HEK293T (cell line): ENCODE data around the gene SLC25A11.
A peak's percentile ranks its signal among the peaks of the same experiment; 100 is the strongest.

Experiments
- CTCF ChIA-PET: fragments of 350-600 bp; formaldehyde crosslinking; extraction: SDS; loops from one replicate; lab custom pipeline; 2021; ENCODE audit warnings: antibody characterized with exemption, inconsistent platforms; lab: Yijun Ruan, JAX
- POLR2A ChIA-PET: fragments of 350-600 bp; formaldehyde crosslinking; extraction: SDS; loops from one replicate; lab custom pipeline; 2020; ENCODE audit warnings: antibody characterized with exemption, inconsistent platforms; lab: Yijun Ruan, JAX
- DNase-seq: peaks from one replicate; pipeline ENCODE4 v3.0.0; 2012; ENCODE audit warnings: mixed read lengths; ENCODE audit errors: extremely low spot score
- ARNT ChIP-seq: fragments of 450-650 bp; IDR thresholded peaks from 2 replicates; pipeline ENCODE4 v1.6.1; 2017; ENCODE audit warnings: mild to moderate bottlenecking
- BHLHE40 ChIP-seq: fragments of 450-650 bp; IDR thresholded peaks from 2 replicates; pipeline ENCODE4 v1.6.1; 2016; ENCODE audit warnings: mild to moderate bottlenecking, moderate library complexity, borderline replicate concordance
- CTBP1 ChIP-seq: fragments of 450-650 bp; IDR thresholded peaks from 2 replicates; pipeline ENCODE4 v1.6.1; 2016; ENCODE audit warnings: borderline replicate concordance
- ELF4 ChIP-seq: fragments of 450-650 bp; IDR thresholded peaks from 2 replicates; pipeline ENCODE4 v1.6.1; 2017; ENCODE audit warnings: antibody characterized with exemption
- FOXA1 ChIP-seq: fragments of 450-650 bp; IDR thresholded peaks from 2 replicates; pipeline ENCODE4 v1.6.1; 2016; ENCODE audit warnings: mild to moderate bottlenecking
- FOXK2 ChIP-seq: fragments of 450-650 bp; IDR thresholded peaks from 2 replicates; pipeline ENCODE4 v1.6.1; 2016; ENCODE audit warnings: mild to moderate bottlenecking
- FOXM1 ChIP-seq: fragments of 450-650 bp; IDR thresholded peaks from 2 replicates; pipeline ENCODE4 v1.6.1; 2017; ENCODE audit warnings: mild to moderate bottlenecking, borderline replicate concordance
- HDGF ChIP-seq: fragments of 450-650 bp; IDR thresholded peaks from 2 replicates; pipeline ENCODE4 v1.6.1; 2017; ENCODE audit warnings: antibody characterized with exemption, borderline replicate concordance
- L3MBTL2 ChIP-seq: fragments of 450-650 bp; conservative IDR thresholded peaks from 2 replicates; pipeline ENCODE4 v1.6.1; 2016; ENCODE audit warnings: mild to moderate bottlenecking
- LEF1 ChIP-seq: fragments of 450-650 bp; IDR thresholded peaks from 2 replicates; pipeline ENCODE4 v1.6.1; 2017; ENCODE audit warnings: mild to moderate bottlenecking, borderline replicate concordance
- NFRKB ChIP-seq: fragments of 450-650 bp; IDR thresholded peaks from 2 replicates; pipeline ENCODE4 v1.6.1; 2016; ENCODE audit warnings: mild to moderate bottlenecking, moderate library complexity
- SP1 ChIP-seq: fragments of 450-650 bp; IDR thresholded peaks from 2 replicates; pipeline ENCODE4 v1.6.1; 2017
- SUZ12 ChIP-seq: fragments of 450-650 bp; IDR thresholded peaks from 2 replicates; pipeline ENCODE4 v1.6.1; 2016; ENCODE audit warnings: mild to moderate bottlenecking
- TARDBP ChIP-seq: fragments of 450-650 bp; IDR thresholded peaks from 2 replicates; pipeline ENCODE4 v1.6.1; 2016
- ZNF384 ChIP-seq: fragments of 450-650 bp; IDR thresholded peaks from 2 replicates; pipeline ENCODE4 v1.6.1; 2016
- TF ChIP-seq, protein P1 (sequence below): fragments of 450-650 bp; IDR thresholded peaks from 2 replicates; pipeline ENCODE4 v1.6.1; 2016

Gene SLC25A11

DNA sequence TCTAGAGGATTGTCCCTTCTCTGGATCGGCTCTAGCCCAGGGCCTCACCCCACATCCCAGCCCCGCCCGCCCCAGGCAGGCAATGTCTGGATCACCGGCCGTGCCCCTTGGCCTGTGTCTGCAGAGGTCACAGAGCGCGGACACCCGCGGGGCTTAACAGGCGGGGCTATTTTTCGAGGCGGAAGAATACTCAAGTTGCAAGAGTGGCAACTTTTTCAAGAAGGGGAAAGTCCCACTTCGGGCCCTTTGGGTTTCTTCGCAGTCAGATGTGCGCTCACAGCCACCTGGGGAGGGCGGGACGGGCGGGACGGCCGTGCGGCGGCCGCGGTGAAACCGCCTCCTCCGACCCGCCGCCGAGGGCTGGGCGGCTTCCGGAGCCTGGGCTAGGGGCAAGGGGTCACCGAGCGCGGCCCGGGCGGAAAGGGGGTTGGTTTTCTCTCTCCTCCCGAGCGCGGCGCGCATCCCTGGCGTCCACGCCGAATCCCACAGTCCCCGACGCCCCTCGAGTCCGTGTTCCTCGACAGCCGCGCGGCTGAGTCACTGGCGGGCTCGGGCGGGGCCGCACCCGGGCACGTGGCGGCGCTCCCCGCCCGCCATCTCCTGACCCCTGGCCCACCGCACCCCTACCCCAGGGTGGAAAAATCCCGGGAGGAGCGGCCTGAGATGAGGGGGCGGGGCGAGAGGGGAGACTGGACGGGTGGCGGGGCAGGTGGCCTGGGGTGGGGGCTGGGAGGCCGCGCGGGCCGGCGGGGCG is 9.7 kb upstream of the SLC25A11 start:
- ChIA-PET POLR2A (interaction anchor here (0.5 to 9.2 kb wide), 12 partner anchors 8 to 46 kb away, joined by 3 to 110 read pairs (median 4); partner anchors contain the start of genes CAMTA2, RNF167, SLC25A11 and SPAG7), CTCF (no interaction called here)
- TF ChIP-seq L3MBTL2 (peak; percentile 86), ZNF384 (no peak), LEF1 (no peak), ARNT (no peak)
- peak; percentile 45 for DNase-seq

DNA sequence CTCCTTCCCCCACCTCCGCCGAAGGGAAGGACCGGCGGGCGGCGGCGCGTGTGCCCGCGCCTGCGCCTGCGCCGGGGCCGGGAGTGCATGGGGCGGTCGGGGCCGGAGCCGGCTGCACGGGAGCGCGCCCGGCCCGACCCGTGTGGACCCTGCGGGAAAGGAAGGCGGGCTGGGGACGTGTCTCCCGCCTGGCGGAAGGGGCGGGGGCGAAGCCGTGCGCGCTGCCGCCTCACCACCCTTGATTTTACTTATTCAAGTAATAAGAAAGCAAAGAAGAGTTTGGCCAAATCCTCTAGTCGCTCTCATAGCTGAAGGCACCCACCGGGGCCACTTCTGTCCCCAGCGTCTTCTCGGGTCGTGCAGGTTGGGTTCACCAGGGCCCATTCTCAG is 9.1 kb upstream of the SLC25A11 start:
- DNase-seq, result peak; percentile 83
- ChIA-PET POLR2A (interaction anchor here (0.5 to 7.2 kb wide), 12 partner anchors 9 to 49 kb away, joined by 3 to 101 read pairs (median 4); partner anchors contain the start of genes CAMTA2, INCA1, KIF1C and RNF167), CTCF (interaction anchor here (0.5 kb wide), 1 partner anchor 788 kb away, joined by 3 read pairs; no protein-coding TSS in a partner anchor)
- no peak for TF ChIP-seq TARDBP
- no peak for TF ChIP-seq LEF1
- TF ChIP-seq ELF4, result no peak
- TF ChIP-seq HDGF, result no peak
- TF ChIP-seq BHLHE40, result no peak
- TF ChIP-seq CTBP1, result no peak
- no peak for TF ChIP-seq NFRKB
- no peak for TF ChIP-seq L3MBTL2
- TF ChIP-seq ARNT, result no peak
- TF ChIP-seq FOXK2, result no peak
- TF ChIP-seq, protein P1, sequence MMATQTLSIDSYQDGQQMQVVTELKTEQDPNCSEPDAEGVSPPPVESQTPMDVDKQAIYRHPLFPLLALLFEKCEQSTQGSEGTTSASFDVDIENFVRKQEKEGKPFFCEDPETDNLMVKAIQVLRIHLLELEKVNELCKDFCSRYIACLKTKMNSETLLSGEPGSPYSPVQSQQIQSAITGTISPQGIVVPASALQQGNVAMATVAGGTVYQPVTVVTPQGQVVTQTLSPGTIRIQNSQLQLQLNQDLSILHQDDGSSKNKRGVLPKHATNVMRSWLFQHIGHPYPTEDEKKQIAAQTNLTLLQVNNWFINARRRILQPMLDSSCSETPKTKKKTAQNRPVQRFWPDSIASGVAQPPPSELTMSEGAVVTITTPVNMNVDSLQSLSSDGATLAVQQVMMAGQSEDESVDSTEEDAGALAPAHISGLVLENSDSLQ, result no peak
- TF ChIP-seq FOXA1, result no peak

DNA sequence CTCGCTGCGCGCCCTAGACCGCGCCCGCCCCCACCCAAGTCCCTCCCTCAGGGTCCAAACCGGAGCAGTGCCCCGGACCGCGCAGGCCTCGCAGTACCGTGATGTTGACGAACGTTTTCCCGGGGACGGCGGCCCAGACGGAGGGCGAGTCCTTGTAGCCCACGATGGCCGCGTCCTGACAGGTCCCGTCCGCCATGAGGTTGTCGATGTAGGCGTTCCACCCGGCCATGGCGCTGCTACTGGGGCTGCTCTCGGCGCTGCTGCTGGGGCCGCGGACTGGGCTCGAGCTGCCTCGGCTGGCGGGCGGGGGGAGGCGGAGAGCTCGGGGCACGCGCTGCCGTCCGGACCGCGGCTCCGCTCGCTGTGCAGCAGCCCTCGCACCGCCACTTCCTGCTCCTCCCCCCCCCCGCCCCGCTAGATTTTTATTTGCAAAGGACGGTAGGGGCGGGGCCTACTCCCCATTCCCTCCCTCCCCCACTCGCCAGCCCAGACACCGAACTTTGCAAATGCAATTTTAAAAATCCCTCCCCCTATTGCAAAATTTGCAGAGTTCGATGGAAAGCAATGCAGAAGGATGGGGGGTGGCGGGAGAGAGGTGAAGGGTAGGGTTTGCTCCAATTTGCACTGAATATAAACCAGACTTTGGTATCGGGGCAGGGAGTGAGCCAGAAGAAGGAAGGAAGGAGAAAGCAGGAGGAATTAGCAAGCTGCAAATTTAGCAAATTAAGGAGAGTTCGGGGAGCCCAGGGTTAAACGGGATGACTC is 8.5 kb upstream of the SLC25A11 start, which contains the start of gene PFN1:
PFN1 (minus strand) TSS at position 365 of the 765 bp plus-strand sequence; CDS start at position 229, 136 bp downstream.
- ChIA-PET CTCF (interaction anchor here (0.5 kb wide), 1 partner anchor 789 kb away, joined by 3 read pairs; no protein-coding TSS in a partner anchor), POLR2A (interaction anchor here (0.5 to 7.2 kb wide), 14 partner anchors 9 to 49 kb away, joined by 3 to 101 read pairs (median 4); partner anchors contain the start of genes CAMTA2, INCA1, KIF1C and RNF167)
- TF ChIP-seq HDGF, result no peak
- no peak for TF ChIP-seq ARNT
- TF ChIP-seq TARDBP, result no peak
- TF ChIP-seq L3MBTL2, result peak; percentile 27; the same call in 1 of the 2 replicates
- TF ChIP-seq FOXM1, result no peak
- peak; percentile 80 for DNase-seq

DNA sequence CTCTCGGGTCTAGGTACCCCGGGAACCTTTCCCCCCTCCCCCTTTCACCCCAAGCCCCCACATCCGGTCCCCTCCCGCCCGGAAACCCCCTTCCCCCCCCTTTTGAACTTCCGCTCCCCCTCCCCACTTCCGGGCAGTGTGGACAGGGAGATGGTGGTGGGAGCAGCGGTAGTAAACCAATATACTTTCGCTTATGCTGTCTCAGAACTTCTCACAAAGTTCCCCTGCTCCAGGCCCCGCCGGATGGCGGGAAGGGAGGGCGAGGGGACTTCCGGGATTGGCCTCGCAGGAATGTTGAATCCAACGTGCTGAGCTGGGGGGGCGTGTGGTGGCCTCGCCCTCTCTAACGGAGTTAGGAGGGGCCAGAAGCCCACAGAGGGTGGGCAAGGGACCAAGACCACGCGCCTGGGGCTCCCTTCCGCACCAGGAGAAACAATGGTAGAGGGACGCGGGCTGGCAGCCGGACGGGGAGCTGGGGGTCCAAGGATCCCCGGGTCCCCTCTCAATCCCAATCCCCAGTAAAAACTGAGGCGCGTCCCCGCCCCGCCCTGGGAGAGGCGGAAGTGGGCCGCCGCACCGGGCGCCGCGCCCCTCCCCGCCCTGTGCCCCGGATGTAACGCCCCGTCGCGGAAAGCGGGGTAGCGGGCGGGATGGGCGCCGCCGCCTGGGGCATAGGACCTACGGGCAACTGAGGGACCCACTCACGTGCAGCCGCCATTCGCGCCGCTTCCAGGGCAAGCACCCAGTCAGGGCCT is 7.7 kb upstream of the SLC25A11 start:
- TF ChIP-seq SP1 (no peak), ZNF384 (no peak), FOXK2 (no peak), L3MBTL2 (peak; percentile 79), TARDBP (no peak), LEF1 (no peak), CTBP1 (no peak), BHLHE40 (no peak), ELF4 (peak; percentile 69), FOXM1 (no peak), NFRKB (no peak), ARNT (no peak), HDGF (peak; percentile 72; the same call in 1 of the 2 replicates), SUZ12 (no peak), FOXA1 (no peak)
- TF ChIP-seq, protein P1, result no peak
- ChIA-PET CTCF (no interaction called here), POLR2A (interaction anchor here (0.6 to 7.2 kb wide), 7 partner anchors 8 to 50 kb away, joined by 3 to 101 read pairs (median 7); partner anchors contain the start of genes INCA1, KIF1C, RNF167 and SLC25A11)
- DNase-seq, result peak; percentile 40

DNA sequence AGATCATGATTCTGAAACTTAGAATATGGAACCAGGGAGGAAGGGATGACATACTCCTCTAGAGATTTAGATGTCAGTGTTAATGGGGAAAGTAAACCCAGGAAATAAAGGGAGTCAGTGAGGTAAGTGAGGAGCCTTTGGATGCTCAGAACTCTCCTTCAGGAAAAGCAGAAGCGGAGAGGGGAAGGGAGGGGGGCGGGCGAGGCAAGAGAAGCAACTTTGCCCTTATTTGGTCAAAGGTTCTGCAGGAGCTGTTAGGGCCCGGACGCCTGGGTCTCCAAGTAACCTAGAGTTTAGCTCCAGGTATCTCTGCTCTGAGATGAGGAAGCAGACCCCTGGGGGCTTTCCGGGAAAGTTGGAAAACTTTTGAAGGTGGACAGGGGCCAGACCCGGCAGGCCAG is 7.2 kb upstream of the SLC25A11 start:
- no peak for DNase-seq
- TF ChIP-seq CTBP1 (no peak), SP1 (no peak)
- CTCF ChIA-PET, result interaction anchor here (1.5 kb wide), 1 partner anchor 44 kb away, joined by 3 read pairs; the partner anchor contains the start of gene CHRNE
- POLR2A ChIA-PET, result interaction anchor here (2.0 to 7.2 kb wide), 4 partner anchors 7 to 51 kb away, joined by 7 to 101 read pairs (median 36); partner anchors contain the start of genes INCA1, KIF1C, RNF167 and SLC25A11
